IMR-90 (cell line): ENCODE data around the gene DIAPH2. TPM values are rescaled to one million over a fixed set of nuclear protein-coding genes. Genes with fewer than 3 reads are reported as not detected.

Source experiments
- ATAC-seq: fragments of 200-7000 bp; cut with Tn5 transposase; 2 replicates; pipeline ENCODE4 v1.9.1; 2020; ENCODE audit warnings: low read depth, mild to moderate bottlenecking, moderate library complexity
- BruUV-seq: library from RNA; stranded (reverse); fragments of 400-500 nt; replicated peaks from 2 replicates; lab custom pipeline; 2021; lab: Mats Ljungman, UMichigan
- CTCF ChIA-PET: fragments of 300-600 bp; formaldehyde crosslinking; extraction: SDS; loops from one replicate; lab custom pipeline; 2021; ENCODE audit warnings: antibody characterized with exemption; lab: Yijun Ruan, JAX
- POLR2A ChIA-PET: fragments of 300-600 bp; sonication (Branson Sonifier 250); formaldehyde crosslinking; loops from one replicate; lab custom pipeline; 2022; ENCODE audit warnings: antibody characterized with exemption; ENCODE audit not compliant: unreplicated experiment; lab: Charles Lee
- DNase-seq: peaks from one replicate; pipeline ENCODE4 v3.0.0; 2013
- H2AFZ ChIP-seq: replicated peaks from 2 replicates; pipeline ENCODE3; 2013; ENCODE audit warnings: low read length, mild to moderate bottlenecking; ENCODE audit not compliant: poor library complexity
- H2AK5ac ChIP-seq: 2 replicates; pipeline ENCODE4 v1.6.1; 2013; ENCODE audit warnings: low read depth, low read length, inconsistent platforms
- H2AK9ac ChIP-seq: replicated peaks from 2 replicates; pipeline ENCODE3; 2013; ENCODE audit warnings: mild to moderate bottlenecking, low read depth, low read length, moderate library complexity; ENCODE audit not compliant: poor library complexity
- H2BK120ac ChIP-seq: 2 replicates; pipeline ENCODE4 v1.6.1; 2013; ENCODE audit warnings: low read depth, low read length, inconsistent platforms
- H2BK15ac ChIP-seq: 3 replicates; pipeline ENCODE4 v1.6.1; 2013; ENCODE audit warnings: low read depth, low read length, inconsistent platforms
- H2BK20ac ChIP-seq: 2 replicates; pipeline ENCODE4 v1.6.1; 2013; ENCODE audit warnings: low read depth, mild to moderate bottlenecking, inconsistent platforms, low read length, moderate library complexity
- H2BK5ac ChIP-seq: 2 replicates; pipeline ENCODE4 v1.6.1; 2013; ENCODE audit warnings: mild to moderate bottlenecking, low read depth, low read length, inconsistent platforms; ENCODE audit not compliant: poor library complexity, severe bottlenecking
- H3K14ac ChIP-seq: replicated peaks from 2 replicates; pipeline ENCODE4 v1.6.1; 2013; ENCODE audit warnings: low read depth, low read length, inconsistent platforms
- H3K18ac ChIP-seq: 2 replicates; pipeline ENCODE4 v1.6.1; 2013; ENCODE audit warnings: low read depth, low read length, control low read depth
- H3K23ac ChIP-seq: 2 replicates; pipeline ENCODE4 v1.6.1; 2013; ENCODE audit warnings: low read depth, low read length, inconsistent platforms
- H3K27ac ChIP-seq: 2 replicates; pipeline ENCODE4 v1.5.1; 2013; ENCODE audit warnings: mild to moderate bottlenecking, control low read depth, low read length; ENCODE audit not compliant: insufficient read depth
- H3K27me3 ChIP-seq: 2 replicates; pipeline ENCODE4 v1.6.1; 2013; ENCODE audit warnings: low read length; ENCODE audit not compliant: control insufficient read depth, insufficient read depth
- H3K36me3 ChIP-seq: 2 replicates; pipeline ENCODE4 v1.6.1; 2013; ENCODE audit warnings: low read length, mixed read lengths; ENCODE audit not compliant: control insufficient read depth, insufficient read depth
- H3K4ac ChIP-seq: 2 replicates; pipeline ENCODE4 v1.6.1; 2013; ENCODE audit warnings: low read depth, low read length, inconsistent platforms
- H3K4me1 ChIP-seq: 2 replicates; pipeline ENCODE4 v1.6.1; 2013; ENCODE audit warnings: low read length, mixed read lengths; ENCODE audit not compliant: control insufficient read depth, insufficient read depth
- H3K4me2 ChIP-seq: 2 replicates; pipeline ENCODE4 v1.6.1; 2013; ENCODE audit warnings: low read depth, mild to moderate bottlenecking, control low read depth, low read length, moderate library complexity
- H3K4me3 ChIP-seq: 2 replicates; pipeline ENCODE4 v1.5.1; 2013; ENCODE audit warnings: low read depth, mild to moderate bottlenecking, control low read depth, low read length, moderate library complexity; ENCODE audit not compliant: insufficient read depth
- H3K56ac ChIP-seq: 2 replicates; pipeline ENCODE4 v1.6.1; 2013; ENCODE audit warnings: low read length, inconsistent platforms; ENCODE audit not compliant: insufficient read depth; ENCODE audit errors: extremely low read depth
- H3K79me1 ChIP-seq, 2 experiments: 2 replicates each; pipeline ENCODE4 v1.6.1; 2013; ENCODE audit warnings: low read length in 2 of 2, inconsistent platforms in 1 of 2, low read depth in 1 of 2
- H3K9ac ChIP-seq: 2 replicates; pipeline ENCODE4 v1.6.1; 2013; ENCODE audit warnings: low read depth, low read length, control low read depth
- H3K9me1 ChIP-seq: 2 replicates; pipeline ENCODE4 v1.6.1; 2013; ENCODE audit warnings: low read length, inconsistent platforms; ENCODE audit not compliant: insufficient read depth
- H3K9me3 ChIP-seq: 2 replicates; pipeline ENCODE4 v1.6.1; 2013; ENCODE audit warnings: low read length; ENCODE audit not compliant: control insufficient read depth, insufficient read depth
- H4K20me1 ChIP-seq: 2 replicates; pipeline ENCODE4 v1.6.1; 2013; ENCODE audit warnings: low read length, inconsistent platforms; ENCODE audit not compliant: insufficient read depth
- H4K5ac ChIP-seq: 2 replicates; pipeline ENCODE4 v1.6.1; 2013; ENCODE audit warnings: mild to moderate bottlenecking, low read depth, low read length, control low read depth
- H4K8ac ChIP-seq, 2 experiments: 2 replicates each; pipeline ENCODE4 v1.6.1; 2013; ENCODE audit warnings: low read depth in 2 of 2, low read length in 2 of 2, control low read depth in 1 of 2, inconsistent platforms in 1 of 2
- H4K91ac ChIP-seq: 2 replicates; pipeline ENCODE4 v1.6.1; 2013; ENCODE audit warnings: low read depth, low read length, inconsistent platforms; ENCODE audit not compliant: insufficient read depth
- CHD1 ChIP-seq: IDR thresholded peaks from 2 replicates; pipeline ENCODE4 v1.6.1; 2012; ENCODE audit warnings: low read depth, low read length, improper control_type of control experiment
- RAD21 ChIP-seq: IDR thresholded peaks from 2 replicates; pipeline ENCODE4 v1.6.1; 2012; ENCODE audit warnings: low read length, improper control_type of control experiment
- SMC3 ChIP-seq: fragments of 150-350 bp; IDR thresholded peaks from 2 replicates; pipeline ENCODE4 v1.6.1; 2016; ENCODE audit warnings: low read depth, mild to moderate bottlenecking, antibody characterized with exemption, low read length, moderate library complexity
- WGBS, 2 experiments: methylation state at CpG; one replicate each; pipeline versions ENCODE4 v1.1.5 to v1.1.7; 2013; ENCODE audit warnings: missing lambda C conversion rate in 2 of 2; ENCODE audit not compliant: insufficient read length in 1 of 2; ENCODE audit errors: extremely low coverage in 2 of 2; 5-methylcytosine and 5-hydroxymethylcytosine counted together
- dilution Hi-C: fragments of 300-500 bp; cut with HindIII; formaldehyde crosslinking; loops from one replicate; pipeline ENCODE4 v1.14.3; 2018; ENCODE audit warnings: low sequenced_read_pairs; ENCODE audit not compliant: unreplicated experiment
- in situ Hi-C: fragments of 300-500 bp; cut with MboI; formaldehyde crosslinking; loops from 3 replicates; pipeline ENCODE4 v1.14.3; 2019; ENCODE audit warnings: low sequenced_read_pairs, inconsistent platforms, mixed read lengths
- intact Hi-C: fragments of 100-400 bp; cut with micrococcal nuclease; formaldehyde crosslinking; loops from 2 replicates; pipeline ENCODE4 v1.10.0; 2022
- polyA plus RNA-seq, 3 experiments: library from polyadenylated mRNA; depleted of rRNA; stranded (reverse); fragments of >200 nt; gene quantifications; 2 replicates each; pipeline ENCODE4 v1.2.3, GENCODE V29; 2012; ENCODE audit warnings: low replicate concordance in 1 of 3
- total RNA-seq: library from RNA; depleted of rRNA; stranded (reverse); fragments of >200 nt; gene quantifications from 2 replicates; pipeline ENCODE4 v1.2.3, GENCODE V29; 2012
- TF ChIP-seq, protein P1 (sequence below): fragments of 150-350 bp; IDR thresholded peaks from 2 replicates; pipeline ENCODE4 v1.6.1; 2017; ENCODE audit warnings: mild to moderate bottlenecking, antibody characterized with exemption, low read length, low read depth
- TF ChIP-seq, protein P2 (sequence below): conservative IDR thresholded peaks from 2 replicates; pipeline ENCODE4 v1.5.1; 2012; ENCODE audit warnings: mild to moderate bottlenecking, low read depth, low read length, improper control_type of control experiment

Gene DIAPH2
- total and polyA plus RNA-seq, 2 of the 4 experiments (the other 2 are of a cell fraction), result 3.6 to 19.9 TPM

DNA sequence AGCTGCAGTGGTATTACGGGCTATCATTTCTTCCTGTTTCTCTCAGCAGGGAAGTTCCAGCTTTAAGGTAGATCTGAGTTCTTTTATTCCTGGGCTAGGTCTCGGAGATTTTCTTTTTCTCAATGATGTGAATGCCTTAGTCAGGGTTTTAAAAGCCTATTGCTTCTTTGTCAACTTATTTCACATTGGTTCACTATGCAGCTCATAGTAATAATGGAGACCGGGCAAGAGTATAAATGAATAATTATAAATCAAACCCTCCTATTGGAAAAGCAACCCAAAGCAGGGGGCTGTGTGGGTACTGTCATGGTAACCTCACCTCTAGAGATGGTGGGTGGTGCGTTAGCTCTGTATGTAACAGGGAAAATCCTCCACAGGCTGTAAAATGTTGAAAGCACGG is 762.7 kb downstream of the DIAPH2 start:
- CTCF ChIA-PET, result interaction anchor here (0.5 to 1.0 kb wide), 2 partner anchors 15 to 292 kb away, joined by 3 read pairs; no protein-coding TSS in a partner anchor
- dilution Hi-C loops, result no loop called here

More for the DNA sequence above, 762.7 kb downstream of the DIAPH2 start:
- no peak overlapping the region for H3K4ac ChIP-seq
- H2AK5ac ChIP-seq, result no peak overlapping the region
- intact Hi-C loops (no loop called here), in situ Hi-C loops (no loop called here)
- no peak overlapping the region for H3K27ac ChIP-seq
- TF ChIP-seq, protein P1, sequence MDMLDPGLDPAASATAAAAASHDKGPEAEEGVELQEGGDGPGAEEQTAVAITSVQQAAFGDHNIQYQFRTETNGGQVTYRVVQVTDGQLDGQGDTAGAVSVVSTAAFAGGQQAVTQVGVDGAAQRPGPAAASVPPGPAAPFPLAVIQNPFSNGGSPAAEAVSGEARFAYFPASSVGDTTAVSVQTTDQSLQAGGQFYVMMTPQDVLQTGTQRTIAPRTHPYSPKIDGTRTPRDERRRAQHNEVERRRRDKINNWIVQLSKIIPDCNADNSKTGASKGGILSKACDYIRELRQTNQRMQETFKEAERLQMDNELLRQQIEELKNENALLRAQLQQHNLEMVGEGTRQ, result no peak
- TF ChIP-seq RAD21 (no peak), SMC3 (no peak), CHD1 (no peak)
- TF ChIP-seq, protein P2, sequence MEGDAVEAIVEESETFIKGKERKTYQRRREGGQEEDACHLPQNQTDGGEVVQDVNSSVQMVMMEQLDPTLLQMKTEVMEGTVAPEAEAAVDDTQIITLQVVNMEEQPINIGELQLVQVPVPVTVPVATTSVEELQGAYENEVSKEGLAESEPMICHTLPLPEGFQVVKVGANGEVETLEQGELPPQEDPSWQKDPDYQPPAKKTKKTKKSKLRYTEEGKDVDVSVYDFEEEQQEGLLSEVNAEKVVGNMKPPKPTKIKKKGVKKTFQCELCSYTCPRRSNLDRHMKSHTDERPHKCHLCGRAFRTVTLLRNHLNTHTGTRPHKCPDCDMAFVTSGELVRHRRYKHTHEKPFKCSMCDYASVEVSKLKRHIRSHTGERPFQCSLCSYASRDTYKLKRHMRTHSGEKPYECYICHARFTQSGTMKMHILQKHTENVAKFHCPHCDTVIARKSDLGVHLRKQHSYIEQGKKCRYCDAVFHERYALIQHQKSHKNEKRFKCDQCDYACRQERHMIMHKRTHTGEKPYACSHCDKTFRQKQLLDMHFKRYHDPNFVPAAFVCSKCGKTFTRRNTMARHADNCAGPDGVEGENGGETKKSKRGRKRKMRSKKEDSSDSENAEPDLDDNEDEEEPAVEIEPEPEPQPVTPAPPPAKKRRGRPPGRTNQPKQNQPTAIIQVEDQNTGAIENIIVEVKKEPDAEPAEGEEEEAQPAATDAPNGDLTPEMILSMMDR, result no peak
- no CpG with 5 or more reads among the region's 5 CpGs for WGBS, 2 experiments
- BruUV-seq, result no TSS peak
- H2BK15ac ChIP-seq, result no peak overlapping the region
- H2BK20ac ChIP-seq, result no peak overlapping the region
- ATAC-seq, result no peak
- H3K9me1 ChIP-seq, result no peaks in the 10 kb centered on the region
- H4K20me1 ChIP-seq, result no peaks in the 10 kb centered on the region
- no peak overlapping the region for H3K4me2 ChIP-seq
- no peak overlapping the region for H2AFZ ChIP-seq
- H2BK5ac ChIP-seq, result no peak overlapping the region
- no peak overlapping the region for H4K8ac ChIP-seq
- H3K18ac ChIP-seq, result no peak overlapping the region
- no peak overlapping the region for H2AK9ac ChIP-seq
- H3K9me3 ChIP-seq, result no peaks in the 10 kb centered on the region
- H3K27me3 ChIP-seq, result peaks cover 1% of the 10 kb centered on the region; the same call in 1 of the 2 replicates
- no peak overlapping the region for H3K4me3 ChIP-seq
- no peak overlapping the region for H3K56ac ChIP-seq
- H4K5ac ChIP-seq, result no peak overlapping the region
- POLR2A ChIA-PET, result no interaction called here
- H3K4me1 ChIP-seq, result no peaks in the 10 kb centered on the region
- H3K23ac ChIP-seq, result no peak overlapping the region
- no peaks in the 10 kb centered on the region for H3K79me1 ChIP-seq
- H2BK120ac ChIP-seq, result no peak overlapping the region
- H3K9ac ChIP-seq, result no peak overlapping the region
- H4K91ac ChIP-seq, result no peak overlapping the region
- no peaks in the 10 kb centered on the region for H3K36me3 ChIP-seq
- no peak overlapping the region for H3K14ac ChIP-seq
- no peak for DNase-seq
